A549 (cell line): ENCODE results near the gene RXFP1.

Experiments
- BHLHE40 ChIP-seq: IDR thresholded peaks from 2 replicates; pipeline ENCODE4 v1.6.1; 2012; ENCODE audit warnings: low read depth, low read length, inconsistent platforms
- CTCF ChIP-seq: fragments of >200 bp; sonication (Bioruptor Twin); formaldehyde crosslinking; IDR thresholded peaks from 3 replicates; pipeline ENCODE4 v1.5.1; 2016
- EP300 ChIP-seq, 2 experiments: fragments of >200 bp; sonication (Bioruptor Twin); formaldehyde crosslinking; IDR thresholded peaks; 2 replicates in 1 of 2; 3 replicates in 1 of 2; pipeline ENCODE4 v1.6.1; 2016 to 2017
- HOXB13 ChIP-seq: fragments of 250-450 bp; sonication (Bioruptor Pico); IDR thresholded peaks from 2 replicates; pipeline ENCODE4 v1.5.0; 2020; ENCODE audit warnings: low read depth, mild to moderate bottlenecking, moderate library complexity
- JUN ChIP-seq, 2 experiments: fragments of >200 bp; sonication (Bioruptor Twin); formaldehyde crosslinking; IDR thresholded peaks; 2 replicates in 1 of 2; 3 replicates in 1 of 2; pipeline ENCODE4 v1.6.1; 2016 to 2017
- PBX3 ChIP-seq: IDR thresholded peaks from 2 replicates; pipeline ENCODE4 v1.6.1; 2012
- ZC3H11A ChIP-seq: fragments of 450-650 bp; IDR thresholded peaks from 2 replicates; pipeline ENCODE4 v1.6.1; 2014; ENCODE audit warnings: antibody characterized with exemption, mild to moderate bottlenecking

- TF ChIP-seq CTCF (no peak), JUN (IDR thresholded peaks at IDR 0.05) (no peak), EP300 (IDR thresholded peaks at IDR 0.05) (no peak), HOXB13 (no peak), ZC3H11A (no peak), BHLHE40 (no peak), PBX3 (no peak)
Measured at GRCh38 chr4:158610790-158611189, 89.1 kb downstream of the RXFP1 start.
